HEK293 (cell line): Measurements from ENCODE around the gene ECM2.

Experiments used
- CTCF ChIA-PET: fragments of 350-600 bp; formaldehyde crosslinking; extraction: SDS; loops from one replicate; lab custom pipeline; 2021; ENCODE audit warnings: antibody characterized with exemption; lab: Yijun Ruan, JAX
- POLR2A ChIA-PET: fragments of 300-600 bp; formaldehyde crosslinking; extraction: SDS; loops from one replicate; lab custom pipeline; 2020; ENCODE audit warnings: antibody characterized with exemption, inconsistent platforms; lab: Yijun Ruan, JAX
- H3K27ac ChIP-seq: fragments of 200-500 bp; sonication (Bioruptor generic); 2 replicates; pipeline ENCODE4 v1.5.1; 2014; ENCODE audit warnings: low read depth, low read length, control low read depth, inconsistent platforms; ENCODE audit errors: extremely low read depth
- H3K36me3 ChIP-seq, 2 experiments: fragments of 200-500 bp in 1 of 2; sonication (Bioruptor generic) in 1 of 2; 1 replicate in 1 of 2; 2 replicates in 1 of 2; pipeline ENCODE4 v1.5.1; 2014 to 2017; ENCODE audit warnings: inconsistent platforms in 2 of 2, low read length in 2 of 2; ENCODE audit not compliant: control insufficient read depth in 2 of 2, insufficient read depth in 1 of 2
- H3K4me1 ChIP-seq: fragments of 200-500 bp; sonication (Bioruptor generic); 2 replicates; pipeline ENCODE4 v1.5.1; 2014; ENCODE audit warnings: mild to moderate bottlenecking, low read length, inconsistent platforms; ENCODE audit not compliant: control insufficient read depth, insufficient read depth
- H3K4me3 ChIP-seq: 2 replicates; pipeline ENCODE4 v1.5.1; 2011; ENCODE audit warnings: low read depth, mild to moderate bottlenecking, control low read depth, low read length, moderate library complexity
- H3K9me3 ChIP-seq: fragments of 200-500 bp; sonication (Bioruptor generic); 2 replicates; pipeline ENCODE4 v1.5.1; 2014; ENCODE audit warnings: low read depth, low read length, inconsistent platforms; ENCODE audit not compliant: control insufficient read depth, insufficient read depth
- KLF1 ChIP-seq: fragments of 450-650 bp; formaldehyde crosslinking; IDR thresholded peaks from 2 replicates; pipeline ENCODE4 v1.5.1; 2016; ENCODE audit warnings: missing biosample characterization, missing genetic modification characterization
- PRDM2 ChIP-seq: fragments of 450-650 bp; formaldehyde crosslinking; IDR thresholded peaks from 2 replicates; pipeline ENCODE4 v1.5.1; 2016; ENCODE audit warnings: missing biosample characterization, missing genetic modification characterization, borderline replicate concordance
- YY2 ChIP-seq: fragments of 450-650 bp; formaldehyde crosslinking; IDR thresholded peaks from 2 replicates; pipeline ENCODE4 v1.5.1; 2016; ENCODE audit warnings: missing biosample characterization, missing genetic modification characterization
- ZFP37 ChIP-seq: fragments of 450-650 bp; formaldehyde crosslinking; IDR thresholded peaks from 2 replicates; pipeline ENCODE4 v1.5.1; 2016; ENCODE audit warnings: missing biosample characterization, missing genetic modification characterization
- ZNF350 ChIP-seq: fragments of 450-650 bp; formaldehyde crosslinking; IDR thresholded peaks from 2 replicates; pipeline ENCODE4 v1.5.0; 2017; ENCODE audit warnings: missing biosample characterization, mild to moderate bottlenecking, missing genetic modification characterization
- ZNF354C ChIP-seq: fragments of 450-650 bp; formaldehyde crosslinking; IDR thresholded peaks from 2 replicates; pipeline ENCODE4 v1.5.1; 2016; ENCODE audit warnings: missing biosample characterization, missing genetic modification characterization, low read depth, borderline replicate concordance
- ZNF423 ChIP-seq: fragments of 450-650 bp; formaldehyde crosslinking; IDR thresholded peaks from 2 replicates; pipeline ENCODE4 v1.5.1; 2016; ENCODE audit warnings: missing biosample characterization, missing genetic modification characterization
- ZNF529 ChIP-seq: fragments of 450-650 bp; formaldehyde crosslinking; IDR thresholded peaks from 2 replicates; pipeline ENCODE4 v1.5.1; 2017; ENCODE audit warnings: missing genetic modification characterization, missing biosample characterization; ENCODE audit not compliant: insufficient replicate concordance
- ZNF571 ChIP-seq: fragments of 450-650 bp; formaldehyde crosslinking; IDR thresholded peaks from 2 replicates; pipeline ENCODE4 v1.5.0; 2017; ENCODE audit warnings: missing biosample characterization, missing genetic modification characterization
- ZNF624 ChIP-seq: fragments of 450-650 bp; formaldehyde crosslinking; IDR thresholded peaks from 2 replicates; pipeline ENCODE4 v1.5.1; 2017; ENCODE audit warnings: missing biosample characterization, missing genetic modification characterization
- ZNF654 ChIP-seq: fragments of 450-650 bp; formaldehyde crosslinking; IDR thresholded peaks from 2 replicates; pipeline ENCODE4 v1.5.1; 2016; ENCODE audit warnings: low read depth, missing biosample characterization, missing genetic modification characterization
- TF ChIP-seq, protein P1 (sequence below): fragments of 450-650 bp; formaldehyde crosslinking; conservative IDR thresholded peaks from 2 replicates; pipeline ENCODE4 v1.5.1; 2016; ENCODE audit warnings: low read depth, missing biosample characterization, missing genetic modification characterization

ECM2 gene

GRCh38 chr9:92486371-92486770 lies 49.4 kb downstream of the ECM2 start:
- H3K4me3 ChIP-seq: no peak overlapping the region
- POLR2A ChIA-PET: interaction anchor here (0.7 kb wide), 1 partner anchor 161 kb away, joined by 3 read pairs; the partner anchor contains the start of gene CENPP
- no peak overlapping the region for H3K27ac ChIP-seq
- H3K4me1 ChIP-seq: no peaks in the 10 kb centered on the region
- H3K9me3 ChIP-seq: no peaks in the 10 kb centered on the region
- no peaks in the 10 kb centered on the region for H3K36me3 ChIP-seq
- CTCF ChIA-PET: interaction anchor here (0.6 to 1.2 kb wide), 4 partner anchors 13 to 352 kb away, joined by 3 to 5 read pairs (median 4); no protein-coding TSS in a partner anchor
- TF ChIP-seq ZNF624 (no peak), YY2 (tag by site-specific recombination) (no peak), ZNF354C (no peak), ZNF423 (tag by site-specific recombination) (no peak)

DNA sequence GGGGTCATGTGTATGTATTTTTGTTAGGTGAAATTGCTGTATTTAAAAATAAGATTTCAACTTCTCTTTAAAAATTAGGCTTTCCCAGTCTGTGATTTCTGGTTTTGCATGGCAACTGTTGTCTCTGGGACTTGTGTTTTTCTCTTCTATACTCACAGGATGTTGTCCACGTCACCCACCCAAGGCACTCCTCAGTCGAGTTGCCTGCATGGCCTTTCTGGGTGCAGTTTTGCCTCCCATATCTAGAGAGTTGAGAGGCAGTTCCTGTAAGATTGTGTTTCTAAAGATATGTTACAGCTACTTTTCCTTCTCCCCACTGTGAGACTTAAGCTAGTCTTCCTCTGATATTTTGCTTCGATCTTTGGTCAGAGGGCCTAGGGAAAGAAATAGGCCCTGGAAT lies 51.2 kb downstream of the ECM2 start:
- Histone ChIP-seq H3K27ac (no peak overlapping the region), H3K4me3 (no peak overlapping the region), H3K4me1 (no peaks in the 10 kb centered on the region), H3K9me3 (no peaks in the 10 kb centered on the region), H3K36me3 (no peaks in the 10 kb centered on the region)
- TF ChIP-seq ZNF654 (no peak), KLF1 (tag by site-specific recombination) (no peak), ZNF571 (tag by site-specific recombination) (no peak), PRDM2 (tag by site-specific recombination) (no peak)
- ChIA-PET POLR2A (no interaction called here), CTCF (no interaction called here)

DNA sequence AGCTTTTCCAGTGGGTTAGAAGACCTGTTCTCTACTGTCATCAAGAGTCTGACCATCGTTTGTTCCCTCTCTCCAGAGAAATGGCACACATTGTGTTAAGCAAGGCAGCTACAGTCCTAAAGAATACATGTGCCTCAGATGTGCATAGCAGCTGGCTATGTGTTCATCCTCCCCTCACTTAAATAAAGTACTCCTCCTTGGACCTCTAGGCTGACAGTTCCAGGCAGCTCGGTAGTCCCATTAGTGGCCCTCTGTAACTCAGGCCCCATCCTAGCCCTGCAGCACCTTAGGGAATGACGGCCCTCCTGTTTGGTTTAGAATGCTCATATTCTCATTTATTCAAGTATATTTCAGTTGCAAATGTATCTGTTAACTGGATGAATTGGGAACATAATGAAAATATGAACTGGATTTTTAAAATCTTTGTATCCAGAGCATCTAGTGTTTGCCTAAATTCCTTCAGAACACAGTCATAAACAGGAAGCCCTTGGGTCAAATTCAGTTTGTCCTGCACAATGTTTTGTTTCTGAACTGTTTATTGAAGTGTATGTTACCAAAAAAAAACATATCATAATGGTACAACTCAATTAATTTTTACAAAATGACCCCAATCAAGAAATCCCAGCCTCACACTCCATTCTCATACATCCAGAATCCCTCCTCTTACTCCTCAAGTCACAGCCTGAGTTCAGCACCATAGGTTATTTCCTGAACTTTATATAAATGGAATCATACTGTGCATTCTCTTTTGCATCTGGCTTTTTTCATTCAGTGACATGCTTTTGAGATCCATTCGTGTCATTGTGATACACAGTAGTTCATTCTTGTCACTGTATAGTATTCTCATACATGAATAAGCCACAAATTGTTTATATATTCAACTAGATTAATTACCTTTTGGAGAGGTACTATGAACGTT lies 51.9 kb downstream of the ECM2 start:
- no peaks in the 10 kb centered on the region for H3K4me1 ChIP-seq
- TF ChIP-seq, protein P1, sequence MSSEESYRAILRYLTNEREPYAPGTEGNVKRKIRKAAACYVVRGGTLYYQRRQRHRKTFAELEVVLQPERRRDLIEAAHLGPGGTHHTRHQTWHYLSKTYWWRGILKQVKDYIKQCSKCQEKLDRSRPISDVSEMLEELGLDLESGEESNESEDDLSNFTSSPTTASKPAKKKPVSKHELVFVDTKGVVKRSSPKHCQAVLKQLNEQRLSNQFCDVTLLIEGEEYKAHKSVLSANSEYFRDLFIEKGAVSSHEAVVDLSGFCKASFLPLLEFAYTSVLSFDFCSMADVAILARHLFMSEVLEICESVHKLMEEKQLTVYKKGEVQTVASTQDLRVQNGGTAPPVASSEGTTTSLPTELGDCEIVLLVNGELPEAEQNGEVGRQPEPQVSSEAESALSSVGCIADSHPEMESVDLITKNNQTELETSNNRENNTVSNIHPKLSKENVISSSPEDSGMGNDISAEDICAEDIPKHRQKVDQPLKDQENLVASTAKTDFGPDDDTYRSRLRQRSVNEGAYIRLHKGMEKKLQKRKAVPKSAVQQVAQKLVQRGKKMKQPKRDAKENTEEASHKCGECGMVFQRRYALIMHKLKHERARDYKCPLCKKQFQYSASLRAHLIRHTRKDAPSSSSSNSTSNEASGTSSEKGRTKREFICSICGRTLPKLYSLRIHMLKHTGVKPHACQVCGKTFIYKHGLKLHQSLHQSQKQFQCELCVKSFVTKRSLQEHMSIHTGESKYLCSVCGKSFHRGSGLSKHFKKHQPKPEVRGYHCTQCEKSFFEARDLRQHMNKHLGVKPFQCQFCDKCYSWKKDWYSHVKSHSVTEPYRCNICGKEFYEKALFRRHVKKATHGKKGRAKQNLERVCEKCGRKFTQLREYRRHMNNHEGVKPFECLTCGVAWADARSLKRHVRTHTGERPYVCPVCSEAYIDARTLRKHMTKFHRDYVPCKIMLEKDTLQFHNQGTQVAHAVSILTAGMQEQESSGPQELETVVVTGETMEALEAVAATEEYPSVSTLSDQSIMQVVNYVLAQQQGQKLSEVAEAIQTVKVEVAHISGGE (tag by site-specific recombination): no peak
- TF ChIP-seq ZFP37 (tag by site-specific recombination) (no peak), ZNF350 (tag by site-specific recombination) (no peak), ZNF529 (tag by site-specific recombination) (no peak)
- H3K27ac ChIP-seq: no peak overlapping the region
- POLR2A ChIA-PET: no interaction called here
- H3K36me3 ChIP-seq: no peaks in the 10 kb centered on the region
- H3K4me3 ChIP-seq: no peak overlapping the region
- CTCF ChIA-PET: interaction anchor here (0.6 kb wide), 1 partner anchor 162 kb away, joined by 4 read pairs; no protein-coding TSS in a partner anchor
- H3K9me3 ChIP-seq: no peaks in the 10 kb centered on the region
